SK-MEL-5 (cell line): ENCODE data around the gene DISP3. TPM values are rescaled to one million over a fixed set of nuclear protein-coding genes. Genes with fewer than 3 reads are reported as not detected.

Source experiments
- DNase-seq: peaks from one replicate; pipeline ENCODE4 v3.0.0-alpha.2; 2016; ENCODE audit warnings: low read depth, low spot score
- in situ Hi-C: cut with HindIII; loops from 2 replicates; pipeline ENCODE4 v1.10.0; 2016; ENCODE audit warnings: low sequenced_read_pairs, high pct_unique_total_duplicates, low pct_unique_long_range_greater_than_20kb
- total RNA-seq: library from RNA; depleted of rRNA; stranded (reverse); fragments of >200 nt; shearing (Covaris generic); gene quantifications from 2 replicates; pipeline ENCODE4 v1.2.3, GENCODE V29; 2014

Gene DISP3
- total RNA-seq, 1 experiment from 2014 or later, result 0.08 TPM

GRCh38 chr1:11498956-11499594 lies 20.1 kb downstream of the DISP3 start:
- no peak for DNase-seq
- in situ Hi-C loops, result no loop called here

DNA sequence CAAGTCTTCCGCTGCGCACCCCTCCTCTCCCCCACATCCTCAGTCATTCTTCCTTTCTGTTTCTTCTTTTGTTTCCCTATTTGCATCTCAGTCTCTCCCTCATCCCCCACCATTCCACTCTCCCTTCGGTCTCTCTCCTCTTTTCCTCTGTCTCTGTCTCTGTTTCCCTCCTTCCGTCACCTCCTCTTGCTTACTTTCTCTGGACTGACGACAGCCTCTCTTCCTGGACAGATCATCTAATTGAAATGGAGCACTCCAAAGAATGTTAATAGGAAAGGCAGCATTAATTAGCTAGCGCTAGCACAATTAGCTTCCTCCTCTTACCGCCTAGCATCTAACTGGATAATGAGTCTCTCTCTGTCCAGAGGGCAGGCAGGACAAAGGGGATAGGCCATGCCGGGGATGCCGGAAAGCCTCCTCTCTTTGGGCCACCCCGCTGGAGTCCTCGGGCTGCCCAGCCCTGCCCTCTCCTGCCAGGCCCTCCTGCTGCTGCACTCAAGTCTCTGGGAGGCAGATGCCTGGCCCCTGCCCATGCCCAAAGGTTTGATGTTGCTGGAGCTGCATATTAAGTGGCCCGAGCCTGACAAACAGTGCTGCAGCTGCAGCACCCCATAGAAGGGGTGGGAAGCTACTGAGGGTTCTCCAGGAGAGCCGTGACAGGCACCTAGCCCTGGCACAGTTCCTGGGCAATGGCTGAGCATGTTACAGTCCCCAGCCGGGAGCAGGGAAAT lies 20.8 kb downstream of the DISP3 start:
- in situ Hi-C loops, result no loop called here
- no peak for DNase-seq

DNA sequence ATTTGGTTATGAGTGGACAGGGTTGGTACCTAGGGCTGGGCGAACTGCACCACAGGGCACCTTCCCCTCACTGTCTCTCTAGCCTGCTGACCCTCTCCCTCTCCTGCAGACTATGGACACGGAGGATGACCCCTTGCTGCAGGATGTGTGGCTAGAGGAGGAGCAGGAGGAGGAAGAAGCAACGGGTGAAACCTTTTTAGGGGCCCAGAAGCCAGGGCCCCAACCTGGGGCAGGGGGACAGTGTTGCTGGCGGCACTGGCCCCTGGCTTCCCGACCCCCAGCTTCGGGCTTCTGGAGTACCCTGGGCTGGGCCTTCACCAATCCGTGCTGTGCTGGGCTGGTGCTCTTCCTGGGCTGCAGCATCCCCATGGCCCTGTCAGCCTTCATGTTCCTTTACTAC lies 21.9 kb downstream of the DISP3 start:
- no peak for DNase-seq
- in situ Hi-C loops, result no loop called here

DNA sequence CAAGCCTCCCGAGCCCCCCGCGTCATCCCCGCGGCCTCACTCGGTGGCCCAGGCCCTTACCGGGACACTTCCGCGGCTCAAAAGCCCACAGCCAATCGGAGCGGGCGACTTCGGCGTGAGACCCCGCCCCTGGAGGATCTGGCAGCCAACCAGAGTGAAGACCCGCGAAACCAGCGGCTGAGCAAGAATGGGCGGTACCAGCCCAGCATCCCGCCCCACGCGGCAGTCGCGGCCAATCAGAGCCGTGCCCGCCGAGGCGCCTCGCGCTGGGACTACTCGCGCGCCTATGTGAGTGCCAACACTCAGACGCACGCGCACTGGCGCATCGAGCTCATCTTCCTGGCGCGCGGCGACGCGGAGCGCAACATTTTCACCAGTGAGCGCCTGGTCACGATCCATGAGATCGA lies 22.5 kb downstream of the DISP3 start:
- in situ Hi-C loops, result no loop called here
- no peak for DNase-seq

DNA sequence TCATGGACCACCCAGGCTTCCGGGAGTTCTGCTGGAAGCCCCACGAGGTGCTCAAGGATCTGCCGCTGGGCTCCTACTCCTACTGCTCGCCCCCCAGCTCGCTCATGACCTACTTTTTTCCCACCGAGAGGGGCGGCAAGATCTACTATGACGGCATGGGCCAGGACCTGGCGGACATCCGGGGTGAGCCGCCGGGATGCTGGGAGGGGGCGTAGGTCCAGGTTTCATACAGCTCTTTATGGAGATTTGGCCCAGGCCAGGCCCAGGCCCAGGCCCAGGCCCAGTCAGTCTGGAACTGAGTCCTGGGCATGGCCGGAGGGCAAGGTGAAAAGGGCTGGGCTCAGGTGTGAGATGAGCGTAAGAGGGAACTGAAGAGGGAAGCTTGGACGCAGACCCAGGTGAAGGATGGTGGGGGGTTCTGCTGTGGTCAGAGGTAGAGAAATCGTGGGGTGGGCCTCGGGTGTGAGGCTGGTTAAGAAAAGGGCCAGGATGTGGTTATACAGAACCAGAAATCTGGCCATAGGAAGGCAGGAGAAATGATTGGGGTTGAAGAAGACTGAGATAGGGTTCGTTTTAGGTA lies 23.0 kb downstream of the DISP3 start:
- DNase-seq, result no peak
- in situ Hi-C loops, result no loop called here

- DNase-seq, result no peak
- in situ Hi-C loops, result no loop called here
Measured at GRCh38 chr1:11502516-11502915, 23.6 kb downstream of the DISP3 start.

GRCh38 chr1:11504599-11504998 lies 25.6 kb downstream of the DISP3 start:
- DNase-seq, result no peak
- in situ Hi-C loops, result no loop called here

- in situ Hi-C loops, result no loop called here
- no peak for DNase-seq
Measured at GRCh38 chr1:11505591-11506538, 26.9 kb downstream of the DISP3 start.

- in situ Hi-C loops, result no loop called here
- DNase-seq, result no peak
Measured at GRCh38 chr1:11507309-11507708, 28.4 kb downstream of the DISP3 start.

DNA sequence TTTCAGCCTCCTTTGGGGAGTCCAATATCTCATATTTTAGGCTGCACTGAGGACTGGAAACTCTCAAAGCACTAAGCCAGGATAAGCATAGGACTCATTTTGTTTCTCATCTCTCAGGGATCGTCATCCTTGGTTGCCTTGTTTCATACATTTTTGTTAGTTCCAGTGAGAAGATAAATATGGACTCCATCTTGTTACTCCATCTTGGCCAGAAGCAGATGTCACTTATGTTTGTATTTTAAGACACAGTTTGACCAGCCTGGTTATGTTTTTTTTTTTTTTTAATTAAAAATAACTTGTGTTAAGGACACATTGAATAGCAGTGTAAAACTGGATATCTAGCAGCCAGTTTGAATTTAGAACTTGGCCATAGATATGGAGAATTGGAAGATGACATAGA lies 34.7 kb downstream of the DISP3 start:
- in situ Hi-C loops, result no loop called here
- DNase-seq, result no peak

DNA sequence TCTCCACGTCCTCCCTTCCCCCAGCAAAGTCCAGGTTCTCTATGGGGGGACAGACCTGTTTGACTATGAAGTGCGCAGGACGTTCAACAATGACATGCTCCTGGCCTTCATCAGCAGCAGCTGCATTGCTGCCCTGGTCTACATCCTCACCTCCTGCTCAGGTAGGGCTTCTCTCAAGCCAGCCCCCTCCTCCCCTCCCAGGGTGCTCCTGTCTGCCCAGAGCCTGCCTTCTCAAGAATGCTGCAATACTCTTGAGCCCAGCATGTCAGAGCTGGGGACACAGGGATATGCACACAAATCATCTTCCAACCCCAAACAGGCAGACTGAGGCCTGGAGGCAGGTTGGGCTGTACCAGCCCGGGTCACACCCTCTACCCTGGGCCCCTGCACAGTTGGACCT lies 35.4 kb downstream of the DISP3 start:
- in situ Hi-C loops, result no loop called here
- DNase-seq, result no peak

DNA sequence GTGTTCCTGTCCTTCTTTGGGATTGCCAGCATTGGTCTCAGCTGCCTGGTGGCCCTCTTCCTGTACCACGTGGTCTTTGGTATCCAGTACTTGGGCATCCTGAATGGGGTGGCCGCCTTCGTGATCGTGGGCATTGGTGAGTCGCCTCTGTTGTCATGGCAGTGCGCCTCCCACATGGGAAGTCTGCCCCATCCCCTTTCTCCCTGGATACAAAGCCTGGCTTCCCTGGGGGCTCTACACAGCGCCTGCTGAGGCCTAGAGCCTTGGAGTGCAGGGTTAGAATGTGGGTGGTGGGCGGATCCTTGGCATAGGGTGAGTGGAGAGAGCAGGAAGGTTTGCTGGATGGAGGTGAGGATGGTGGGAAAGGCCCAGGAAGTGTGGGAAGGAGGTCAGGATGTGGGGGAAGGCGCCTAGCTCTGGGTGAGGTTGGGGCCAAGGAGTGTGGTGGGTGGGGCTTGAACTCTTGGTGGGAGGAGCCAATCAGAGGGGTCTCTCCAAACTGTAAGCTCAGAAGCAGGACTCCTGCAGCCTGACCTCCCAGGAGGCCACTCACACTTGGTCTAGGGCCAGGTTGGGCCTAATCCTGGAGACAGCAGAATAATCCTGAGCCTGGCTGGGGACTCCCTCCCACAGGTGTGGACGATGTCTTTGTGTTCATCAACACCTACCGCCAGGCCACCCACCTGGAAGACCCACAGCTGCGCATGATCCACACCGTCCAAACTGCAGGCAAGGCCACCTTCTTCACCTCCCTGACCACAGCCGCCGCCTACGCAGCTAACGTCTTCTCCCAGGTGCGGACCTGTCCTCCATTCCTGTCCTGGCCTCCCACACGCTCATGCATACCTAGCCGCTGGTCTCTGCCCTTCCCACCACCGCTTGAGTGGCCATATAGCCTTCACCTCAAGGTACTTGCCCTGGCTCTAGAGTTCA lies 36.7 kb downstream of the DISP3 start:
- DNase-seq, result no peak
- in situ Hi-C loops, result no loop called here

- DNase-seq, result no peak
- in situ Hi-C loops, result no loop called here
Measured at GRCh38 chr1:11516961-11517635, 38.1 kb downstream of the DISP3 start.

GRCh38 chr1:11518016-11518701 lies 39.2 kb downstream of the DISP3 start:
- no peak for DNase-seq
- in situ Hi-C loops, result no loop called here

GRCh38 chr1:11518791-11519628 lies 40.1 kb downstream of the DISP3 start:
- in situ Hi-C loops, result no loop called here

More at GRCh38 chr1:11518791-11519628, 40.1 kb downstream of the DISP3 start:
- no peak for DNase-seq
